ENCODE measurements around the gene RTTN.
A peak's percentile ranks its signal among the peaks of the same experiment; 100 is the strongest.

RTTN gene

DNA sequence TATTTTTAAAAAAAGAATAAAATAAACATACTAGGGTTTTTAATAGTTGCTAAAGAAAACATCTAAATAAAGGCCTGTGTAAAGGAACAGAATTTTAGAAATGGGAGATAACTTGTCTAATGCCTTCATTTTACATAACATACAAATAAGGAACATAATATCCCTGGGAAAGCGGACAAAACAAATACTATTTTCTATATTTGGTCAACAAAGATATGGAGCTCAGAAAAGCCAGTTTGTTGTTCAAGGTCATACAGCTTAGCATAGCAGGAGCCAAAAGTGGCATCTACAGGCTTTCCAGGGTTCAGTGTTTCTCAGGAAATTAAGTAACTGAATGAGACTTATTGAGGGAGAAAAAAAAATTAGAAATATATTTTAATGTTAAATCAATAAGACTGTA is 184.4 kb downstream of the RTTN start:
- Histone ChIP-seq H3K4me1 (ENCODE audit: control extremely low read depth in 1 of 4, control insufficient read depth in 4 of 4, insufficient read depth in 4 of 4, low read length in 3 of 4) (no peaks in the 10 kb centered on the region), H3K36me3 (ENCODE audit: control insufficient read depth in 4 of 4, insufficient read depth in 4 of 4, low read length in 3 of 4) (peaks cover 4 to 43% (median 21%) of the 10 kb centered on the region in 4 experiments), H3K4me3 (ENCODE audit: control insufficient read depth in 1 of 7, extremely low read depth in 1 of 7, insufficient read depth in 4 of 7, low read depth in 2 of 7, low read length in 6 of 7) (no peak overlapping the region), H3K27me3 (replicated peaks in 2 of 5; ENCODE audit: control insufficient read depth in 4 of 5, insufficient read depth in 5 of 5, low read length in 4 of 5) (no peaks in the 10 kb centered on the region), H3K9me3 (ENCODE audit: control extremely low read depth in 1 of 5, control insufficient read depth in 4 of 5, insufficient read depth in 2 of 5, low read depth in 1 of 5, low read length in 4 of 5) (no peaks in the 10 kb centered on the region), H3K27ac (ENCODE audit: insufficient read depth in 1 of 2, low read depth in 1 of 2, low read length in 2 of 2, poor library complexity in 1 of 2, severe bottlenecking in 2 of 2) (no peak overlapping the region)
- WGBS (ENCODE audit: insufficient coverage) = no CpG with 5 or more reads among the region's 1 CpG
- ChIA-PET POLR2A (no interaction called here), CTCF (no interaction called here)
- DNase-seq = no peak

DNA sequence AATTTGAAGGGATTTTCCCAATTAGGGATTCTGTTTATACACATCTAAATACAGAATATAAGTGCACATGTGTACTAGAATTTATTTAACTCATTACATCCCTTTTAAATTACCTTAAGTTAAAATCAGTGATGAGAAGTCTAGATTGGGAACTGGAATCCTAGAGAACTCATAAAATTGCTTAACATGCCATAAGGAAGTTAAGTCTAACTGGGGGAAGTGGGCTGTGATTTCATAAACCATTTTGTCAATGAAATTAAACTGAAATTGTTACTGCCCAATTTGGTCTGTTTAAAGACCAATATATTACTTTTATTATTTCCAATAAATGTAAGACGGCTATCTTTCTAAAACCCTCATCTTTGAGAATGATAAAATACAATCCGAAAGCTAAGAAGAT is 185.5 kb downstream of the RTTN start:
- peaks cover 4 to 43% (median 23%) of the 10 kb centered on the region in 4 experiments for H3K36me3 ChIP-seq (ENCODE audit: control insufficient read depth in 4 of 4, insufficient read depth in 4 of 4, low read length in 3 of 4)
- ChIA-PET CTCF (no interaction called here), POLR2A (no interaction called here)
- no peaks in the 10 kb centered on the region for H3K27me3 ChIP-seq (replicated peaks in 2 of 5; ENCODE audit: control insufficient read depth in 4 of 5, insufficient read depth in 5 of 5, low read length in 4 of 5)
- WGBS (ENCODE audit: insufficient coverage) = no CpG with 5 or more reads among the region's 2 CpGs
- no peaks in the 10 kb centered on the region for H3K9me3 ChIP-seq (ENCODE audit: control extremely low read depth in 1 of 5, control insufficient read depth in 4 of 5, insufficient read depth in 2 of 5, low read depth in 1 of 5, low read length in 4 of 5)
- DNase-seq = no peak
- no peak overlapping the region for H3K27ac ChIP-seq (ENCODE audit: insufficient read depth in 1 of 2, low read depth in 1 of 2, low read length in 2 of 2, poor library complexity in 1 of 2, severe bottlenecking in 2 of 2)
- H3K4me1 ChIP-seq (ENCODE audit: control extremely low read depth in 1 of 4, control insufficient read depth in 4 of 4, insufficient read depth in 4 of 4, low read length in 3 of 4) = no peaks in the 10 kb centered on the region
- no peak overlapping the region for H3K4me3 ChIP-seq (ENCODE audit: control insufficient read depth in 1 of 7, extremely low read depth in 1 of 7, insufficient read depth in 4 of 7, low read depth in 2 of 7, low read length in 6 of 7)

DNA sequence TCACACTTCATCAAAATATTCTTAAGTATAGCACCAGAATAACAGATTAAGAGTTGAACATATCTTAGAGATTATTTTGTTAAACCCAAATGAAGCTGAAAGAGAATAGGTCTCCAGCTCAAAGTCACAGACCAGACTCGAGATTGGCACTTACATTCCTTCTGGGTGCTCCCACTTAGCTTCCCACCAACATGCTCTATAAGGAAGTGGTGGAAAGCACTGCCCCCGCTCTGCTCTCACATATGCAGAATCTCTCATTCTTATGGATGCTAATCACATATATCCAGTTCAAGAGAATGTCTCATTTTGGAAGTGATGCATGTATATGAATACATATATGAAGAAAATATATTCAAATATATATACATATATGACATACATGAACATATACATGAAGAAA is 186.4 kb downstream of the RTTN start:
- DNase-seq = no peak
- CTCF ChIA-PET = interaction anchor here (0.6 kb wide), 1 partner anchor 171 kb away, joined by 4 read pairs; no protein-coding TSS in a partner anchor
- H3K4me3 ChIP-seq (ENCODE audit: control insufficient read depth in 1 of 7, extremely low read depth in 1 of 7, insufficient read depth in 4 of 7, low read depth in 2 of 7, low read length in 6 of 7) = no peak overlapping the region
- peaks cover 4 to 39% (median 19%) of the 10 kb centered on the region in 4 experiments for H3K36me3 ChIP-seq (ENCODE audit: control insufficient read depth in 4 of 4, insufficient read depth in 4 of 4, low read length in 3 of 4)
- H3K9me3 ChIP-seq (ENCODE audit: control extremely low read depth in 1 of 5, control insufficient read depth in 4 of 5, insufficient read depth in 2 of 5, low read depth in 1 of 5, low read length in 4 of 5) = no peaks in the 10 kb centered on the region
- no peaks in the 10 kb centered on the region for H3K4me1 ChIP-seq (ENCODE audit: control extremely low read depth in 1 of 4, control insufficient read depth in 4 of 4, insufficient read depth in 4 of 4, low read length in 3 of 4)
- POLR2A ChIA-PET = no interaction called here
- no peak overlapping the region for H3K27ac ChIP-seq (ENCODE audit: insufficient read depth in 1 of 2, low read depth in 1 of 2, low read length in 2 of 2, poor library complexity in 1 of 2, severe bottlenecking in 2 of 2)
- 91% methylated on average over 1 of the region's 2 CpGs for WGBS (ENCODE audit: insufficient coverage)
- no peaks in the 10 kb centered on the region for H3K27me3 ChIP-seq (replicated peaks in 2 of 5; ENCODE audit: control insufficient read depth in 4 of 5, insufficient read depth in 5 of 5, low read length in 4 of 5)

DNA sequence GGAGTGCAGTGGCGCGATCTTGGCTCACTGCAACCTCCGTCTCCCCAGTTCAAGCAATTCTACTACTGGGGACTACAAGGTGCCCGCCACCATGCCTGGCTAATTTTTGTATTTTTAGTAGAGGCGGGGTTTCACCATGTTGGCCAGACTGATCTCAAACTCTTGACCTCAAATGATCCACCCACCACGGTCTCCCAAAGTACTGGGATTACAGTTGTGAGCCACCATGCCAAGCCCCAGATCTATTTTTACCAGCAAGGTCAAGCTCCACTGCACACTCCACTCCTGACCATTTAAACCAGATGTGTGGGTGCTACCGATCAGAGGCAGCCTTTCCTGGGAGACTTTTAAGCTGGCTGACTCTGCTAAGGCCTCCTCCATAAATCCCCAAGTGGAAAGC is 190.4 kb downstream of the RTTN start:
- CTCF ChIA-PET = no interaction called here
- no peak for DNase-seq
- 100% methylated on average over 2 of the region's 7 CpGs for WGBS (ENCODE audit: insufficient coverage)
- Histone ChIP-seq H3K4me3 (ENCODE audit: control insufficient read depth in 1 of 7, extremely low read depth in 1 of 7, insufficient read depth in 4 of 7, low read depth in 2 of 7, low read length in 6 of 7) (no peak overlapping the region), H3K36me3 (ENCODE audit: control insufficient read depth in 4 of 4, insufficient read depth in 4 of 4, low read length in 3 of 4) (peaks cover 4 to 24% (median 14%) of the 10 kb centered on the region in 4 experiments), H3K27me3 (replicated peaks in 2 of 5; ENCODE audit: control insufficient read depth in 4 of 5, insufficient read depth in 5 of 5, low read length in 4 of 5) (no peaks in the 10 kb centered on the region), H3K9me3 (ENCODE audit: control extremely low read depth in 1 of 5, control insufficient read depth in 4 of 5, insufficient read depth in 2 of 5, low read depth in 1 of 5, low read length in 4 of 5) (peaks cover 0 to 2% (median 0%) of the 10 kb centered on the region in 5 experiments), H3K27ac (ENCODE audit: insufficient read depth in 1 of 2, low read depth in 1 of 2, low read length in 2 of 2, poor library complexity in 1 of 2, severe bottlenecking in 2 of 2) (no peak overlapping the region), H3K4me1 (ENCODE audit: control extremely low read depth in 1 of 4, control insufficient read depth in 4 of 4, insufficient read depth in 4 of 4, low read length in 3 of 4) (no peaks in the 10 kb centered on the region)
- POLR2A ChIA-PET = no interaction called here

DNA sequence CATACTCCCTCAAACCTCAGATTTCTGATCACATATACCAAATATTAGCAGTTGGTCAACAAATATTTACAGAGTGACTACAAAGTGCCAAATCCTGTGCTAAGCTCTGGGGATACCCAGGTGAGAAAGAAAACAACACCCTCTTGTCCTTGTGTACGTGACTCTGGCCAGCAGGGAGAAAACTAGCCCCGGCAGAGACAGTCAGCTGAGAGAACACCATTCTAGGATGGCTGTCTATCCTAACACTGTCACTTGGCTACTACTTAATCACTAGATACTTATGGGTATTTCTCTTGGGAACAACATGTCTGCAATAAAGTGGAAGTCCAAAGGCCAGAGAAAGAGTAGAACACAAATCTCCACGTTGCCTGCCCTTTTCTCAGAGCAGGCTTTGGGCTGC is 199.9 kb downstream of the RTTN start:
- no peak overlapping the region for H3K27ac ChIP-seq (ENCODE audit: insufficient read depth in 1 of 2, low read depth in 1 of 2, low read length in 2 of 2, poor library complexity in 1 of 2, severe bottlenecking in 2 of 2)
- no peak for DNase-seq
- no peaks in the 10 kb centered on the region for H3K27me3 ChIP-seq (replicated peaks in 2 of 5; ENCODE audit: control insufficient read depth in 4 of 5, insufficient read depth in 5 of 5, low read length in 4 of 5)
- peaks cover 0 to 4% (median 0%) of the 10 kb centered on the region in 4 experiments for H3K4me1 ChIP-seq (ENCODE audit: control extremely low read depth in 1 of 4, control insufficient read depth in 4 of 4, insufficient read depth in 4 of 4, low read length in 3 of 4)
- peaks cover 0 to 6% (median 0%) of the 10 kb centered on the region in 5 experiments for H3K9me3 ChIP-seq (ENCODE audit: control extremely low read depth in 1 of 5, control insufficient read depth in 4 of 5, insufficient read depth in 2 of 5, low read depth in 1 of 5, low read length in 4 of 5)
- H3K4me3 ChIP-seq (ENCODE audit: control insufficient read depth in 1 of 7, extremely low read depth in 1 of 7, insufficient read depth in 4 of 7, low read depth in 2 of 7, low read length in 6 of 7) = no peak overlapping the region
- WGBS (ENCODE audit: insufficient coverage) = 100% methylated on average over 3 of the region's 3 CpGs
- peaks cover 5 to 14% (median 9%) of the 10 kb centered on the region in 4 experiments for H3K36me3 ChIP-seq (ENCODE audit: control insufficient read depth in 4 of 4, insufficient read depth in 4 of 4, low read length in 3 of 4)
- CTCF ChIA-PET = no interaction called here
- POLR2A ChIA-PET = no interaction called here

DNA sequence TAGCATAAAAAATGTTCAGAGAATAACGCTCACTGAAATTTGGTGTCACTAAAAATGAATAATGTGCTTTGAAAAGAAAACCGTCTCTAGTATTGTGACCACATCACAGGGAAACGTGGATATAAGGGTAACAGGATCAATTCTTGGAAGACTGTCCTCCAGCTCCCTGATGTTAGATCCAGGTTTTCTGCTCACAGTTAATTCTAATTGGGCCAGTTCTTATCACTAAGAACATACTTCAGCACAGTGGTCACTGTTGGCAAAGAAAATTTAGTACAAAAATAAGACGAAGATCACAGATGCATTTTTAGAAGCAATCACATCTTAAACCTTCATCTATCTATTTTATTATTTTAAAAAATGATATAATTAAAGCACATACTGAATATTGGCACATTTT is 200.8 kb downstream of the RTTN start:
- H3K27ac ChIP-seq (ENCODE audit: insufficient read depth in 1 of 2, low read depth in 1 of 2, low read length in 2 of 2, poor library complexity in 1 of 2, severe bottlenecking in 2 of 2) = peak overlapping the region in 1 of 2 experiments; percentile 25
- no peak overlapping the region for H3K4me3 ChIP-seq (ENCODE audit: control insufficient read depth in 1 of 7, extremely low read depth in 1 of 7, insufficient read depth in 4 of 7, low read depth in 2 of 7, low read length in 6 of 7)
- H3K4me1 ChIP-seq (ENCODE audit: control extremely low read depth in 1 of 4, control insufficient read depth in 4 of 4, insufficient read depth in 4 of 4, low read length in 3 of 4) = peaks cover 0 to 4% (median 0%) of the 10 kb centered on the region in 4 experiments
- no peak for DNase-seq
- POLR2A ChIA-PET = no interaction called here
- peaks cover 0 to under 1% (median 0%) of the 10 kb centered on the region in 5 experiments for H3K9me3 ChIP-seq (ENCODE audit: control extremely low read depth in 1 of 5, control insufficient read depth in 4 of 5, insufficient read depth in 2 of 5, low read depth in 1 of 5, low read length in 4 of 5)
- H3K36me3 ChIP-seq (ENCODE audit: control insufficient read depth in 4 of 4, insufficient read depth in 4 of 4, low read length in 3 of 4) = peaks cover 5 to 13% (median 11%) of the 10 kb centered on the region in 4 experiments
- 95% methylated on average over 3 of the region's 4 CpGs for WGBS (ENCODE audit: insufficient coverage)
- H3K27me3 ChIP-seq (replicated peaks in 2 of 5; ENCODE audit: control insufficient read depth in 4 of 5, insufficient read depth in 5 of 5, low read length in 4 of 5) = no peaks in the 10 kb centered on the region
- CTCF ChIA-PET = no interaction called here

DNA sequence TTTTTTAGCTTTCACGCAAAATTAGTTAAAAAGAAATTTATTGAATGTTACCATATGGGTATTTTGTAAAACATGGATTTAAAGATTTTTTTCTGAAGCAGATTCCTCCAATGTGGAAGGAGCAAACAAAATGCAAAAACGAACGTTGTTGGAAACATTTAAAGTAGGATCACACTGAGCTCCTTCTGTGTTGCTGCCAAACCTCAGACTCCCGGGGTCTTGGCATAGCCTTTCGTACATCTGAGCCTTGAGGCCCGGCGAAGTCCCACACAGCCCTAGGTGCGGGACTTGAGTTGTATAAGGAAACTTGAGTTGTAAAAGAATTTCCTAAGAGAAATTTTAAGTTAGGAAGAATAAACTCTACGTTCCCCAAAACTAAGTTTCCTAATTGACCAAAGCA is 205.8 kb downstream of the RTTN start:
- H3K4me1 ChIP-seq (ENCODE audit: control extremely low read depth in 1 of 4, control insufficient read depth in 4 of 4, insufficient read depth in 4 of 4, low read length in 3 of 4) = peaks cover 0 to 4% (median 0%) of the 10 kb centered on the region in 4 experiments
- WGBS (ENCODE audit: insufficient coverage) = 79% methylated on average over 2 of the region's 9 CpGs
- no peaks in the 10 kb centered on the region for H3K9me3 ChIP-seq (ENCODE audit: control extremely low read depth in 1 of 5, control insufficient read depth in 4 of 5, insufficient read depth in 2 of 5, low read depth in 1 of 5, low read length in 4 of 5)
- POLR2A ChIA-PET = no interaction called here
- H3K27me3 ChIP-seq (replicated peaks in 2 of 5; ENCODE audit: control insufficient read depth in 4 of 5, insufficient read depth in 5 of 5, low read length in 4 of 5) = no peaks in the 10 kb centered on the region
- no peak overlapping the region for H3K4me3 ChIP-seq (ENCODE audit: control insufficient read depth in 1 of 7, extremely low read depth in 1 of 7, insufficient read depth in 4 of 7, low read depth in 2 of 7, low read length in 6 of 7)
- CTCF ChIA-PET = no interaction called here
- H3K36me3 ChIP-seq (ENCODE audit: control insufficient read depth in 4 of 4, insufficient read depth in 4 of 4, low read length in 3 of 4) = peaks cover 7 to 20% (median 13%) of the 10 kb centered on the region in 4 experiments
- no peak overlapping the region for H3K27ac ChIP-seq (ENCODE audit: insufficient read depth in 1 of 2, low read depth in 1 of 2, low read length in 2 of 2, poor library complexity in 1 of 2, severe bottlenecking in 2 of 2)
- DNase-seq = no peak

Measured in common myeloid progenitor, CD34-positive (primary cell).